HEK293T (cell line): Measurements from ENCODE around the gene ACSM3.

Experiments used
- ARNT ChIP-seq: fragments of 450-650 bp; IDR thresholded peaks from 2 replicates; pipeline ENCODE4 v1.6.1; 2017; ENCODE audit warnings: mild to moderate bottlenecking
- BHLHE40 ChIP-seq: fragments of 450-650 bp; IDR thresholded peaks from 2 replicates; pipeline ENCODE4 v1.6.1; 2016; ENCODE audit warnings: mild to moderate bottlenecking, moderate library complexity, borderline replicate concordance
- FOXA1 ChIP-seq: fragments of 450-650 bp; IDR thresholded peaks from 2 replicates; pipeline ENCODE4 v1.6.1; 2016; ENCODE audit warnings: mild to moderate bottlenecking
- FOXK2 ChIP-seq: fragments of 450-650 bp; IDR thresholded peaks from 2 replicates; pipeline ENCODE4 v1.6.1; 2016; ENCODE audit warnings: mild to moderate bottlenecking
- SP1 ChIP-seq: fragments of 450-650 bp; IDR thresholded peaks from 2 replicates; pipeline ENCODE4 v1.6.1; 2017
- SUZ12 ChIP-seq: fragments of 450-650 bp; IDR thresholded peaks from 2 replicates; pipeline ENCODE4 v1.6.1; 2016; ENCODE audit warnings: mild to moderate bottlenecking

- TF ChIP-seq SP1 (no peak), SUZ12 (no peak), FOXA1 (no peak), FOXK2 (no peak), ARNT (no peak), BHLHE40 (no peak)
These were observed 10.1 kb upstream of the ACSM3 start for GRCh38 chr16:20753727-20754126.
